AG09309 (cell line): ENCODE data around the gene OSBPL7.

Source experiments
- DNase-seq: peaks from one replicate; pipeline ENCODE4 v3.0.0-alpha.2; 2010; ENCODE audit warnings: low read depth
- H3K4me3 ChIP-seq: 2 replicates; pipeline ENCODE4 v1.5.1; 2011; ENCODE audit warnings: mild to moderate bottlenecking, low read depth, low read length, moderate library complexity; ENCODE audit not compliant: control insufficient read depth
- TF ChIP-seq, protein P1 (sequence below): IDR thresholded peaks from 2 replicates; pipeline ENCODE4 v1.5.1; 2011; ENCODE audit warnings: mild to moderate bottlenecking, low read depth, low read length, inconsistent platforms; ENCODE audit not compliant: insufficient read depth, control insufficient read depth; ENCODE audit errors: missing control alignments

The OSBPL7 gene

DNA sequence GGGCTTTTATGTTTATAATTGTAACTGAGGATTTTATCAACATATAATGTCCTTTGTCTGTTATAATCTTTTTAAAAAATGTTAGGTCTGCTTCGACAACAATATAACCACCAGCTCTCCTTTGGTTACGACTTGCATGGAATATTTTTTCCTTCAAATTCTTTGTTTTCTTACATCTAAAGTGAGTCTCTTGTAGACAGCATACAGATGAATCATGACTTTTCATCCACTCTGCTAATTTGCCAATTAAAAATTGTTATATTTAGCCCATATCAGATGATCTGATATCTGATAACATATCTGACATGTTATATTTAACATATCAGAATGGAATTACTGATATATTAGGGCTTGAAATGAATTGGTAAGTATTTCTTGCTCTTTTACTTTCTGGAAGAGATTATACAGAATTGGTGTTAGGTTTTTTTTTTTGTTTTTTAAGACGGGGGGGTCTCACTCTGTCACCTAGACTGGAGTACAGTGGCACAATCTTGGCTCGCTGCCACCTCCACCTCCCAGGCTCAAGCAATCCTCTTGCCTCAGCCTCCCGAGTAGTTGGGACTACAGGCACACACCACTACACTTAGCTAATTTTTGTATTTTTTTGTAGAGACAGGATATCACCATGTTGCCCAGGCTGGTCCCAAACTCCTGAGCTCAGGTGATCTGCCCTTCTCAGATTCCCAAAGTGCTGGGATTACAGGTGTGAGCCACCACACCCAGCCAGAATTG, 61.0 kb downstream of the OSBPL7 start:
- TF ChIP-seq, protein P1, sequence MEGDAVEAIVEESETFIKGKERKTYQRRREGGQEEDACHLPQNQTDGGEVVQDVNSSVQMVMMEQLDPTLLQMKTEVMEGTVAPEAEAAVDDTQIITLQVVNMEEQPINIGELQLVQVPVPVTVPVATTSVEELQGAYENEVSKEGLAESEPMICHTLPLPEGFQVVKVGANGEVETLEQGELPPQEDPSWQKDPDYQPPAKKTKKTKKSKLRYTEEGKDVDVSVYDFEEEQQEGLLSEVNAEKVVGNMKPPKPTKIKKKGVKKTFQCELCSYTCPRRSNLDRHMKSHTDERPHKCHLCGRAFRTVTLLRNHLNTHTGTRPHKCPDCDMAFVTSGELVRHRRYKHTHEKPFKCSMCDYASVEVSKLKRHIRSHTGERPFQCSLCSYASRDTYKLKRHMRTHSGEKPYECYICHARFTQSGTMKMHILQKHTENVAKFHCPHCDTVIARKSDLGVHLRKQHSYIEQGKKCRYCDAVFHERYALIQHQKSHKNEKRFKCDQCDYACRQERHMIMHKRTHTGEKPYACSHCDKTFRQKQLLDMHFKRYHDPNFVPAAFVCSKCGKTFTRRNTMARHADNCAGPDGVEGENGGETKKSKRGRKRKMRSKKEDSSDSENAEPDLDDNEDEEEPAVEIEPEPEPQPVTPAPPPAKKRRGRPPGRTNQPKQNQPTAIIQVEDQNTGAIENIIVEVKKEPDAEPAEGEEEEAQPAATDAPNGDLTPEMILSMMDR = no peak
- no peak for DNase-seq
- H3K4me3 ChIP-seq = no peak overlapping the region

DNA sequence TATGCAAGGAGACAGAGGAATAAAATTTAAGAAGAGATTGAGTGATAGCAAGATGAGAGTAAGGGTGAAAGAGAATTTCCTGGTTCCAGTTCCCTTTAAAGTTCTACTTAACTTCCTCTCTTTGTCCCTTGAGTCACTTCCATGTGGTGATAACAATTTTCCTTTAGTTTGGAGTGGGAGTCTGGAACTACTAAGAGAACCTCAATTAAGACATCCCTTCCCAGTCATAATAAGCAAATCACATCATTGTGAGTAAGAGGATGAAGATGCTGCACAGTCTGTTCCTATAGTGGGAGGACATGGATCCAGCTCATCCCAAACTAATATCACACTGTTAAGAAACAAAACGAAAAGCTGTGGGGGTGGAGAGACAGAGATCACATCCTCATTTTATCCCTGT, 64.2 kb downstream of the OSBPL7 start:
- DNase-seq = no peak
- TF ChIP-seq, protein P1 = no peak

More for the DNA sequence above, 64.2 kb downstream of the OSBPL7 start:
- no peak overlapping the region for H3K4me3 ChIP-seq
